Cardiac muscle cell (in vitro differentiated cells and primary cell): Measurements from ENCODE around the gene PRCD. TPM values are rescaled to one million over a fixed set of nuclear protein-coding genes. Genes with fewer than 3 reads are reported as not detected.

Experiments used
- DNase-seq, 2 donors: peaks; one replicate each; pipeline versions ENCODE4 v3.0.0 to v3.0.0-alpha.2; 2010 to 2017; ENCODE audit warnings: low read depth in 1 of 2, low spot score in 1 of 2
- H3K27ac ChIP-seq: fragments of 200-600 bp; sonication (generic); 2 replicates; pipeline ENCODE4 v1.5.1; 2016
- H3K27me3 ChIP-seq: fragments of 200-600 bp; sonication (generic); 2 replicates; pipeline ENCODE4 v1.6.0; 2016; ENCODE audit warnings: control low read depth
- H3K36me3 ChIP-seq: fragments of 200-600 bp; sonication (generic); 2 replicates; pipeline ENCODE4 v1.5.1; 2016; ENCODE audit warnings: control low read depth
- H3K4me1 ChIP-seq: fragments of 200-600 bp; sonication (generic); 2 replicates; pipeline ENCODE4 v1.8.1; 2017; ENCODE audit warnings: low read depth, mild to moderate bottlenecking, mixed run types
- H3K4me3 ChIP-seq: fragments of 200-600 bp; sonication (generic); 2 replicates; pipeline ENCODE4 v1.5.1; 2016; ENCODE audit warnings: mild to moderate bottlenecking
- H3K9me3 ChIP-seq: fragments of 200-600 bp; sonication (generic); 2 replicates; pipeline ENCODE4 v1.5.1; 2017; ENCODE audit warnings: low read depth, mild to moderate bottlenecking, control low read depth
- polyA plus RNA-seq: library from polyadenylated mRNA; unstranded; fragments of >200 nt; fragmentation: Nextera tagmentation; extraction: Ambion mirVana; gene quantifications from 2 replicates; pipeline ENCODE4 v1.2.1, GENCODE V29; 2016
- total RNA-seq: library from RNA; depleted of rRNA; stranded (reverse); fragments of >200 nt; gene quantifications from 2 replicates; pipeline ENCODE4 v1.2.3, GENCODE V29; 2016
- TF ChIP-seq, protein P1 (sequence below): IDR thresholded peaks from 2 replicates; pipeline ENCODE4 v1.5.1; 2012; ENCODE audit warnings: low read depth, mild to moderate bottlenecking, low read length

Gene PRCD
- total and polyA plus RNA-seq, 2 experiments from 2014 or later = 7.3 to 14.4 TPM

DNA sequence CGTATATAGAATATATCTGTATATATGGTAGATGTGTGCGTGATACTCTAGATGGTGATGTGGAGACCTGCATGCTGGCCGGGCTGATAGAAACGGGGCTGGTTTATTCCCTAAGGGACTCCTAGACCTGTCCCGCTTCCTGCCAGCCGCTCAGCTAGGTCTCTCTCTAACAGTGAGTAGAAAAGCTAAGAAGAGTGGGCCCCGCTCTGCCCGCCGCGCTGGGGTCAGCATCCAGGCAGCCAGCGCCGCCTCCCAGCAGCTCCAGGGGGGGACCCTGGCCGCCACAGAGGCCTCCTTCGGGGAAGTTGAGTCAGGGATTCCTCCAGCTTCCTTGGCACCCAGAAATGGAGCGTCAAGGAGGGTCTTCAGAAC is 11.7 kb upstream of the PRCD start:
- H3K36me3 ChIP-seq = no peaks in the 10 kb centered on the region
- peaks cover 13% of the 10 kb centered on the region for H3K4me1 ChIP-seq
- no peak overlapping the region for H3K27ac ChIP-seq
- H3K9me3 ChIP-seq = no peaks in the 10 kb centered on the region
- DNase-seq = no peak
- no peaks in the 10 kb centered on the region for H3K27me3 ChIP-seq
- no peak overlapping the region for H3K4me3 ChIP-seq
- TF ChIP-seq, protein P1, sequence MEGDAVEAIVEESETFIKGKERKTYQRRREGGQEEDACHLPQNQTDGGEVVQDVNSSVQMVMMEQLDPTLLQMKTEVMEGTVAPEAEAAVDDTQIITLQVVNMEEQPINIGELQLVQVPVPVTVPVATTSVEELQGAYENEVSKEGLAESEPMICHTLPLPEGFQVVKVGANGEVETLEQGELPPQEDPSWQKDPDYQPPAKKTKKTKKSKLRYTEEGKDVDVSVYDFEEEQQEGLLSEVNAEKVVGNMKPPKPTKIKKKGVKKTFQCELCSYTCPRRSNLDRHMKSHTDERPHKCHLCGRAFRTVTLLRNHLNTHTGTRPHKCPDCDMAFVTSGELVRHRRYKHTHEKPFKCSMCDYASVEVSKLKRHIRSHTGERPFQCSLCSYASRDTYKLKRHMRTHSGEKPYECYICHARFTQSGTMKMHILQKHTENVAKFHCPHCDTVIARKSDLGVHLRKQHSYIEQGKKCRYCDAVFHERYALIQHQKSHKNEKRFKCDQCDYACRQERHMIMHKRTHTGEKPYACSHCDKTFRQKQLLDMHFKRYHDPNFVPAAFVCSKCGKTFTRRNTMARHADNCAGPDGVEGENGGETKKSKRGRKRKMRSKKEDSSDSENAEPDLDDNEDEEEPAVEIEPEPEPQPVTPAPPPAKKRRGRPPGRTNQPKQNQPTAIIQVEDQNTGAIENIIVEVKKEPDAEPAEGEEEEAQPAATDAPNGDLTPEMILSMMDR = no peak

DNA sequence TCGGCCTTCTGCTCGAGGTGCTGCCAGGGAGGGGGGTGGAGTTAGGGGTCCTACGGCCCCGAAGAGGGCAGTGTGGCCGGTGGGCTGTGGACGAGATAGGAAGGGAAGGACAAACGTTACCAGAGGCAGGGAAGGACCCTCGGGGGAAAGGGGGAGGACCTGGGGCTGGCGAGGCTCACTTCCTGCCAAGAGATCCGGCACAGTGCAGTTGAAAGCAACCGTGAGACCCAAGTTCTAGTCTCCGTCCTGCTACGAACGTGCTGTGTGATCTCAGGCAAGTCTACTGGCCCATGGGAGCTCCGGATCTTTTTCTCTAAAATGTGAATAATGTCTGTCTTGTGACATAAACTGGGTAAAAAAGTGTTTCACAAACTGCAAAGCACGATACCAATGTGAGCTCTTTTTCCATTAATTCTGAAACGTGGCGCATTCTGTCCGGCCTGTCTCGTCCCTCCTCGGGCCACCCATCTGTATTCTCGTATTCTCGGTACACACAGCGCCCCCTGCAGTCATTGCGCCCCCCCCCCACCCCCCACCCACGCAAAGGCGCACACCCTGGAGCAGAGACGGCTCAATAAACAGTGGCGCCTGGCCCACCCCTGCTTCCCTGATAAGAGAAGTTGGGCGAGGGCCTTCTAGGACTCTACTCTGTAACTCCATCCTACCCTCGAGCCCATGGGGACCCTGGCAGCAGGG is 11.2 kb upstream of the PRCD start:
- TF ChIP-seq, protein P1 = peak; percentile 16
- H3K4me1 ChIP-seq = peaks cover 13% of the 10 kb centered on the region
- no peaks in the 10 kb centered on the region for H3K27me3 ChIP-seq
- no peak overlapping the region for H3K27ac ChIP-seq
- no peaks in the 10 kb centered on the region for H3K9me3 ChIP-seq
- DNase-seq = peak in 1 of 2 donors; percentile 71
- H3K36me3 ChIP-seq = no peaks in the 10 kb centered on the region
- no peak overlapping the region for H3K4me3 ChIP-seq

DNA sequence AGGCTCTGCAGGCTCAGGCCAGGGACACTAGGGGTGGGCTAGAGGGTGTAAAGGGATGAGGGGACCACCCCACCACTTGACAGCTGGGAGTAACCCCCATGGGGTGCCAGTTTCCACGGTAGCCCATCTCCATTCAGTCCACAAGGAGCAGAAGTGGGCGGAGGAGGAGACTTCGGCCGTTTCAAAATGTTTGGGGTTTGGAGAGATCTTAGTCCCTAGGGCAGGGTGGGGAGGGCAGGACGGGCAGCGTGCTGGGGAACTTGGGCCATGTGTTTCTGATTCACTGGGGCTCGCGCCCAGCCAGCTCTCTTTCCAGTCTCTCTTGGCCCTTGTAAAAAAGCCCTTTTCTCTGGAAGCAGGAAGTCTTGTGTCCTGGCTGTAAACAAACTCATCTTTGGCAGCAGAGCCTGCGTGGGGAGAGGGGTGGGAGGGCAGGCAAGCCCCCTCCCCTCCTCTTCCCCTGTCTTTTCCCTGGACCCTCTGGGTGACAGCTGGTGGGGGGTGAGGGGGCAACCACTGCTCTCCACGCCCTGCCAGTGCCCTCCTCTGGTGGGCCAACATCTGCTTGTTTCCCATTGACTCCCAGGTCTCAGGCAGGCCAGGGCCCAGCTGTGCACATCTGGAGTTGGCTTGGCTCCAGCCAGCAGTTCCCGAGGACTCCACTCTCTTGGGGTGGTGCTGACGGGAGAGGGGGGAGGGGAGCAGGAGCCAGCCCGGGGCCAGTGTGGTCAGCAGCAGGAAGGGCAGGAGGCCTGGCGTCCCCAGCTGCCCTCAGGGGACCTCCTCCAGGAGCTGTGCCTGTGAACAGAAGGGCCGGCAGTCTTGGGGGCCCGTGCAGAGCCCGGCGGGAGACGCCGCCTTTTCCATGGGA is 10.4 kb upstream of the PRCD start:
- Histone ChIP-seq H3K27me3 (no peaks in the 10 kb centered on the region), H3K4me1 (peaks cover 13% of the 10 kb centered on the region), H3K36me3 (no peaks in the 10 kb centered on the region), H3K9me3 (no peaks in the 10 kb centered on the region), H3K27ac (peak overlapping the region; percentile 30), H3K4me3 (no peak overlapping the region)
- peak; percentile 49 to 96 for DNase-seq
- TF ChIP-seq, protein P1 = no peak

DNA sequence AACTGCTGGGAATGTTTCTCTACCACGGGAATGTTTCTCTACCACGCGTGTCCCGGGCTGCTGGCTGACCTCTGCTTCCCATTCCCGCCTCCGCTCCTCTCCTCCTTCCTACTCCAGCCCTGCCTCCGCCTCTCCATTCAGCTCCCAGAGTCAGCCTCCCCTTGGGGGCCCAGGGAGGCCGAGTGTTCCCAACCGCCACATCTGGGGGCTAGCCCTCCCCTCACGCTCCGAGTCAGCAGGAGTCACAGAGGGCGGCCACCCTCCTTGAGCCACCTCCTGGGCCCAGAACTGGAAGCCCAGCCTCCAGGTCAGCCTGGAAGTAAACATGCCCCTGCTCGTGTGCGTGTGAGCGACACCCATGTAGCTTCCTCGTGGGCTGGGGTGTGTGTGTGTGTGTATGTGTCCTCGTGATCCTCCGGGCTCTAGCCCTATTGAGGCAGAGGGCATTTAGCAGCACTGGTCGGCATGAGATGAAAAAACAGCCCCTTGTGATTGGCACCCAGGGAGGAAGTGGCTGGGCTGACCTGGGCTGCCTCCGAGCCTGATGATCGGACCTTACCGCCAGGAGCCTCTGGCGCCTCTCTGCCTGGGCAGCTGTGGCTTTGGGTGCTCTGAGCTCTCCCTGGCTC is 9.6 kb upstream of the PRCD start:
- Histone ChIP-seq H3K36me3 (no peaks in the 10 kb centered on the region), H3K27ac (peak overlapping the region; percentile 30), H3K4me3 (no peak overlapping the region), H3K27me3 (no peaks in the 10 kb centered on the region), H3K4me1 (peaks cover 21% of the 10 kb centered on the region), H3K9me3 (no peaks in the 10 kb centered on the region)
- TF ChIP-seq, protein P1 = no peak
- peak in 1 of 2 donors; percentile 80 for DNase-seq

DNA sequence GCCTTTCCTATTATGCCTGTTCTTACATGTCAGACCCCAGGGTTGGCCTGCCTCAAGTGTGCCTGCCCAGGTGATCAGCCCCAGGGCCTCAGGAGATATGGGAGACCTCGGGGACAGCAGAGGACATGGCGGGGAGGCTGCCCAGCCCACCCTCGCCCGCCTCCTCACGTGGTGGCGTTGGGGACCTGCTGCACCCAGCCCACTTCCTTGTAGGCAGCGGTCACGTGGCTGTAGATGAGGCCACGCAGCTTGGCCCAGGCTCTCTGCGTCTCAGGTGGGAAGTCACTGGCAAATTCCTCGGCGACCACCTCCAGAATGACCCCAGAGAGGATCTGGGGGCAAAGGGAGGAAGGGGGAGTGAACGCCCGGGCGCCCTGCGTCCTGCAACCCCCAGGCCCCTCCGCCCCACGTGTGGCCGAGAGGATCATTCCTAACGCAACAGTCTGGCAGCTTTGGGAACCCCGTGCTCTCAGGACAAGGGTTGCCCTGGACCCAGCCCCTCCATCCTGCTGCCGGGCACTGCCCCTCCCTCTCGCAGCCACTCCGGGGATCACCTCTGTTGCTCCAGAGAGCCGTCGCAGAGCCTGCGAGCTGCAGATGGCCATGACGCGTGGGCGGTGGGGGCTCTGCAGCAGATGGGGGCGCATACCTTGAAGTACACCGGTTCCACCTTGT is 8.9 kb upstream of the PRCD start:
- H3K27ac ChIP-seq = no peak overlapping the region
- no peaks in the 10 kb centered on the region for H3K36me3 ChIP-seq
- TF ChIP-seq, protein P1 = no peak
- H3K27me3 ChIP-seq = no peaks in the 10 kb centered on the region
- no peak for DNase-seq
- H3K4me3 ChIP-seq = no peak overlapping the region
- H3K9me3 ChIP-seq = no peaks in the 10 kb centered on the region
- peaks cover 26% of the 10 kb centered on the region for H3K4me1 ChIP-seq
